Panc1 (cell line): ENCODE measurements around the gene OR10H3.

Experiments used
- CTCF ChIP-seq: fragments of 450-650 bp; IDR thresholded peaks from 2 replicates; pipeline ENCODE4 v1.5.1; 2017; ENCODE audit warnings: mild to moderate bottlenecking
- POLR2AphosphoS5 ChIP-seq: IDR thresholded peaks from 2 replicates; pipeline ENCODE4 v1.6.1; 2012; ENCODE audit warnings: mild to moderate bottlenecking, low read depth, low read length, moderate library complexity
- REST ChIP-seq, 2 experiments: IDR thresholded peaks; 2 replicates each; pipeline ENCODE4 v1.6.1; 2011 to 2012; ENCODE audit warnings: low read depth in 2 of 2, control low read depth in 1 of 2, low read length in 1 of 2, mild to moderate bottlenecking in 1 of 2, moderate library complexity in 1 of 2; ENCODE audit not compliant: insufficient read depth in 1 of 2
- SIN3A ChIP-seq: IDR thresholded peaks from 2 replicates; pipeline ENCODE4 v1.6.1; 2012; ENCODE audit warnings: low read depth, mild to moderate bottlenecking, low read length, moderate library complexity, borderline replicate concordance; ENCODE audit not compliant: insufficient read depth
- TCF7L2 ChIP-seq: IDR thresholded peaks from 2 replicates; pipeline ENCODE4 v1.6.1; 2011; ENCODE audit warnings: mild to moderate bottlenecking, low read depth, low read length, inconsistent platforms

- TF ChIP-seq CTCF (no peak), REST (IDR thresholded peaks at IDR 0.05; ENCODE audit: insufficient read depth in 1 of 2, low read depth in 2 of 2, low read length in 1 of 2) (no peak), POLR2AphosphoS5 (no peak), SIN3A (no peak), TCF7L2 (no peak)
These were observed 7.2 kb upstream of the OR10H3 start for GRCh38 chr19:15730538-15730937.
